ENCODE results near the gene DYRK1A. TPM values are rescaled to one million over a fixed set of nuclear protein-coding genes. Genes with fewer than 3 reads are reported as not detected.

DYRK1A gene
- total RNA-seq, 1 experiment from 2014 or later = 35.5 TPM

DNA sequence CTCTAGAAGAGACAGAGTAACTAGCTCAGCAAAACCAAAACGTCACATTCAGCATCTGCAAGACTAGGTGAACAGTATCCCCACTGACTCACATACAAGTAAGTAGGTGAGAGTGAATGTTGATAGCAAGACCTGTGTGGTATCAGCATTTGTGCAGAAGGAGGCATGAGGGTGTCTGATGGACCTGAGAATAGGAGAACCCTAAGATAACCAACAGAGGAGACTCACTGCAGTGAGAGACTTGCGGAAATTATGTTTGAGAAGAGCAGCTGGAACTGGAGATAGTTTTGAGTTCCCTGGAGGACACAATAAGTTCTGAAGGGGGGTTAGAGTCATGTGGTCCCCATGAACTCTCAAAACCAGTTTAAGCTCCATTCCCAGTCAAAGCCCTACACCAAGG, 59.1 kb downstream of the DYRK1A start:
- Histone ChIP-seq H3K79me2 (ENCODE audit: low read depth) (peaks cover 56% of the 10 kb centered on the region), H3K4me3 (no peak overlapping the region), H3K36me3 (ENCODE audit: low read depth) (peaks cover 6% of the 10 kb centered on the region), H3K27ac (no peak overlapping the region), H3K4me1 (replicated peaks; ENCODE audit: insufficient read depth) (no peaks in the 10 kb centered on the region), H3K9me3 (ENCODE audit: insufficient read depth, low read depth) (no peaks in the 10 kb centered on the region), H3F3A (ENCODE audit: insufficient read depth, low read depth) (peaks cover 3% of the 10 kb centered on the region; the same call in 1 of the 2 replicates), H4K20me1 (ENCODE audit: insufficient read depth) (peaks cover 3% of the 10 kb centered on the region; the same call in 1 of the 2 replicates), H2AFZ (no peak overlapping the region), H3K4me2 (no peak overlapping the region), H3K9me2 (ENCODE audit: insufficient read depth) (no peaks in the 10 kb centered on the region), H3K27me3 (ENCODE audit: insufficient read depth, low read depth) (no peaks in the 10 kb centered on the region)
- TF ChIP-seq EZH2 (IDR thresholded peaks at IDR 0.05; ENCODE audit: low read depth) = no peak
- TF ChIP-seq, protein P1, sequence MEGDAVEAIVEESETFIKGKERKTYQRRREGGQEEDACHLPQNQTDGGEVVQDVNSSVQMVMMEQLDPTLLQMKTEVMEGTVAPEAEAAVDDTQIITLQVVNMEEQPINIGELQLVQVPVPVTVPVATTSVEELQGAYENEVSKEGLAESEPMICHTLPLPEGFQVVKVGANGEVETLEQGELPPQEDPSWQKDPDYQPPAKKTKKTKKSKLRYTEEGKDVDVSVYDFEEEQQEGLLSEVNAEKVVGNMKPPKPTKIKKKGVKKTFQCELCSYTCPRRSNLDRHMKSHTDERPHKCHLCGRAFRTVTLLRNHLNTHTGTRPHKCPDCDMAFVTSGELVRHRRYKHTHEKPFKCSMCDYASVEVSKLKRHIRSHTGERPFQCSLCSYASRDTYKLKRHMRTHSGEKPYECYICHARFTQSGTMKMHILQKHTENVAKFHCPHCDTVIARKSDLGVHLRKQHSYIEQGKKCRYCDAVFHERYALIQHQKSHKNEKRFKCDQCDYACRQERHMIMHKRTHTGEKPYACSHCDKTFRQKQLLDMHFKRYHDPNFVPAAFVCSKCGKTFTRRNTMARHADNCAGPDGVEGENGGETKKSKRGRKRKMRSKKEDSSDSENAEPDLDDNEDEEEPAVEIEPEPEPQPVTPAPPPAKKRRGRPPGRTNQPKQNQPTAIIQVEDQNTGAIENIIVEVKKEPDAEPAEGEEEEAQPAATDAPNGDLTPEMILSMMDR (conservative IDR thresholded peaks at IDR 0.05) = no peak
- no TSS peak for BruUV-seq (replicated peaks)
- DNase-seq = no peak
- intact Hi-C loops (cut with micrococcal nuclease; ENCODE audit: unreplicated experiment) = no loop called here
- ChIA-PET POLR2A (ENCODE audit: unreplicated experiment) (no interaction called here), CTCF (no interaction called here)

DNA sequence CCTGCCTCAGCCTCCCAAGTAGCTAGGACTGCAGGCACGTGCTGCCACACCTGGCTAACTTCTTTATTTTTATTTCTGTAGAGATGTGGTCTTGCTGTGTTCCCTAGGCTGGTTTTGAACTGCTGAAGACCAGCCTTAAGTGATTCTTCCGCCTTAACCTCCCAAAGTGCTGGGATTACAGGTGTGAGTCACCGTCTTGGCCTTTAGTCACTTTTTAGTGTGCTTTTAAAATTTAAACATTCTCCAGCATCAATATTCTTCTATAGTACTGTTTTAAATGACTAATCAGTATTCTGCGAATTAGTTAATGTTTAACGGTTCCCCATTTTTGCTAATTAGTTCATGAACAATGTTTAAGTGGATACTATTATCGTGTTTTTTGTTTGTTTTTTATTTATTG, 60.6 kb downstream of the DYRK1A start:
- no peaks in the 10 kb centered on the region for H3K9me2 ChIP-seq (ENCODE audit: insufficient read depth)
- H3K9me3 ChIP-seq (ENCODE audit: insufficient read depth, low read depth) = no peaks in the 10 kb centered on the region
- no peak overlapping the region for H2AFZ ChIP-seq
- no TSS peak for BruUV-seq (replicated peaks)
- ChIA-PET CTCF (no interaction called here), POLR2A (ENCODE audit: unreplicated experiment) (no interaction called here)
- no peak overlapping the region for H3K4me3 ChIP-seq
- peaks cover 56% of the 10 kb centered on the region for H3K79me2 ChIP-seq (ENCODE audit: low read depth)
- H3K27me3 ChIP-seq (ENCODE audit: insufficient read depth, low read depth) = no peaks in the 10 kb centered on the region
- H4K20me1 ChIP-seq (ENCODE audit: insufficient read depth) = peaks cover 3% of the 10 kb centered on the region; the same call in 1 of the 2 replicates
- H3K36me3 ChIP-seq (ENCODE audit: low read depth) = no peaks in the 10 kb centered on the region
- no peaks in the 10 kb centered on the region for H3K4me1 ChIP-seq (replicated peaks; ENCODE audit: insufficient read depth)
- 0 out of 2 replicates have a peak overlapping the region, but pooled peaks have one; percentile 1 for H3K27ac ChIP-seq
- no peak for DNase-seq
- H3K4me2 ChIP-seq = no peak overlapping the region
- peaks cover 3% of the 10 kb centered on the region; the same call in 1 of the 2 replicates for H3F3A ChIP-seq (ENCODE audit: insufficient read depth, low read depth)
- TF ChIP-seq, protein P1 (conservative IDR thresholded peaks at IDR 0.05) = no peak
- no peak for TF ChIP-seq EZH2 (IDR thresholded peaks at IDR 0.05; ENCODE audit: low read depth)
- intact Hi-C loops (cut with micrococcal nuclease; ENCODE audit: unreplicated experiment) = no loop called here

DNA sequence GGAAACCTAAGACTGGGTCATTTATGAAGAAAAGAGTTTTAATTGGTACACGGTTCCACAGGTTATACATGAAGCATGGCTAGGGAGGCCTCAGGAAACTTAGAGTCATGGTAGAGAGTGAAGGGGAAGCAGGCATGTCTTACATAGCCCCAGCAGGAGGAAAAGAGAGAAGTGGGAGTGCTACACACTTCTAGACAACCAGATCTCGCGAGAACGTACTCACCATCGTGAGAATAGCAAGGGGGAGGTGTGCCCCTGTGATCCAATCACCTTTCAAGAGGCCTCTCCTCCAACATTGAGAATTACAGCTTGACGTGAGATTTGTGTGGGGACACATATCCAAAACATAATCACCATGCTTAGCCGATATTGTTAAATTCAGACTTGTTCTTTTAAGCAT, 62.8 kb downstream of the DYRK1A start:
- BruUV-seq (replicated peaks) = no TSS peak

More for the DNA sequence above, 62.8 kb downstream of the DYRK1A start:
- no peak overlapping the region for H3K4me3 ChIP-seq
- intact Hi-C loops (cut with micrococcal nuclease; ENCODE audit: unreplicated experiment) = no loop called here
- H4K20me1 ChIP-seq (ENCODE audit: insufficient read depth) = peaks cover 3% of the 10 kb centered on the region; the same call in 1 of the 2 replicates
- no peak overlapping the region for H3K4me2 ChIP-seq
- no peaks in the 10 kb centered on the region for H3K27me3 ChIP-seq (ENCODE audit: insufficient read depth, low read depth)
- POLR2A ChIA-PET (ENCODE audit: unreplicated experiment) = no interaction called here
- H3K4me1 ChIP-seq (replicated peaks; ENCODE audit: insufficient read depth) = no peaks in the 10 kb centered on the region
- H3K36me3 ChIP-seq (ENCODE audit: low read depth) = no peaks in the 10 kb centered on the region
- no peaks in the 10 kb centered on the region for H3K9me2 ChIP-seq (ENCODE audit: insufficient read depth)
- CTCF ChIA-PET = no interaction called here
- no peak overlapping the region for H3K27ac ChIP-seq
- H3K9me3 ChIP-seq (ENCODE audit: insufficient read depth, low read depth) = no peaks in the 10 kb centered on the region
- TF ChIP-seq, protein P1 (conservative IDR thresholded peaks at IDR 0.05) = no peak
- TF ChIP-seq EZH2 (IDR thresholded peaks at IDR 0.05; ENCODE audit: low read depth) = no peak
- no peak for DNase-seq
- H3K79me2 ChIP-seq (ENCODE audit: low read depth) = peaks cover 65% of the 10 kb centered on the region
- no peak overlapping the region for H2AFZ ChIP-seq
- peaks cover 3% of the 10 kb centered on the region; the same call in 1 of the 2 replicates for H3F3A ChIP-seq (ENCODE audit: insufficient read depth, low read depth)
